HS-5 (cell line): ENCODE measurements around the gene ANK3.

Experiments
- DNase-seq: peaks from one replicate; pipeline ENCODE4 v3.0.0-alpha.2; 2012; ENCODE audit warnings: low read depth

Gene ANK3

DNA sequence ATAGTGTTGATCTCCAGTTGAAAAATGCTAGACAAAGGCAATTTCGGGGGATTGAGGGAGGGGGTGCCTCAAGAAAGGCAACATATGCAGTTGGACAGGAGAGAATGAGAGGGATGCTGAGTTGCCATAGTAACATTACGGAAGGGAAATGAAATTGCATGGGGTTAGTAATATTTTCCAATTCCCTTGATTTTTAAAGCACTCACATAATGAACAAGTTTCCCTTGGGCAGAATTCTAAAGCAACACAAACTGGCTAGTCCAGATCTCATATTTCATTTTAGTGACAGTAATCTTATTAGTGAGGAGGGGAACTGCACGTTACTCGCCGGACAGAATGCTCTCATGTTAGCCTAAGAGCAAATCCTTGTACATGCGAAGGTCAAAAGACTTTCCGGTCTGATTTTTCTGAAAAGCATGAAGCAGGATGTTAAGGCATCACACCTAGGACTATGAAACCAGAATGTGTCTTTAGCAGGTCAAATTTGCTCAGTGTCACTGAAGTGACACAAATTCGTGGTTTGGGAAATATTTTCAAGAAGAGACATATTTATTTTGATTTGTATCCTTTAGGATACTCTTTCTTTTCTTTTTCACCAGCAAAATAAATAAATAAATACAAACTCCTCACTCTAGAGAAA is 165.5 kb downstream of the ANK3 start:
- no peak for DNase-seq

DNA sequence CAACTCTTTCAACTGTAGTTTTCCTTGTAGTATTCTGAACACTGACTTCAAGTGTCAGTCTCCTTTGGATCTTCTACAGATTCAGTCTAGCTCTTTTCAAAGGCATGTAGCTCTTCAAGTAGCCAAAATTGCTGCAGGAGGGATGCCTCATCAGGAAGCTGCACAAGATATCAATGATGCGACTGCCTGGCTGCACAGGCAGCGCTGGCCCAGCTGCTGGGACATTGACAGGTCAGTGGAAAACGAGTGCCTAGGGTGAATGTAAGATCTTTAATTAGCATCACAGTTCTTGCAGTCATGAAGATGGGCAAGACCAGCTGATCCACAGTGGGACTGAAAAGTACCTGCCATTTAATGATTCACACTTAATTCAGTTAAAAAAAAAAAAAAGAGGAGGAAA is 167.6 kb downstream of the ANK3 start:
- no peak for DNase-seq

GRCh38 chr10:60212195-60212594 is 177.5 kb downstream of the ANK3 start:
- no peak for DNase-seq

GRCh38 chr10:60209874-60210570 is 179.7 kb downstream of the ANK3 start:
- DNase-seq, result no peak

- DNase-seq, result no peak
These were observed 180.9 kb downstream of the ANK3 start for GRCh38 chr10:60208676-60209269.

DNA sequence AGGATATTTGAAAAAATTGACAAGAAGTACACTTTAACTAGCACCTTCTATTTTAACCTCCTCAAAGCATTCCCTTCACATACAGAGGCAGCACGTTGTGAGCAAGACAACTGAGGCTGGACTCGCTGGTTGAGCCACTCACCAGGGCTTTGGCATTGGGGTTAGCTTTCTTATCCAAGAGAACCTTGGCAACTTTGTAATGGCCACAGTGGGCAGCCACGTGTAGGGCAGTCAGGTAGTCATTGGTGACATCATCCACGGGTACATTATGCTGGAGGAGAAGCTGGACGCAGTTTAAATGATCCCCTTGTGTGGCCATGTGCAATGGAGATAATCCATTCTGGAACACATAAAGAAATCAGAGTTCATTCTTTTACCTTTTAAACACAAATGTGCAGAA is 181.8 kb downstream of the ANK3 start:
- no peak for DNase-seq

GRCh38 chr10:60206735-60207134 is 182.9 kb downstream of the ANK3 start:
- DNase-seq, result no peak

GRCh38 chr10:60205741-60206140 is 183.9 kb downstream of the ANK3 start:
- no peak for DNase-seq

- no peak for DNase-seq
These were observed 185.6 kb downstream of the ANK3 start for GRCh38 chr10:60203993-60204618.

GRCh38 chr10:60200682-60201053 is 189.0 kb downstream of the ANK3 start:
- no peak for DNase-seq

DNA sequence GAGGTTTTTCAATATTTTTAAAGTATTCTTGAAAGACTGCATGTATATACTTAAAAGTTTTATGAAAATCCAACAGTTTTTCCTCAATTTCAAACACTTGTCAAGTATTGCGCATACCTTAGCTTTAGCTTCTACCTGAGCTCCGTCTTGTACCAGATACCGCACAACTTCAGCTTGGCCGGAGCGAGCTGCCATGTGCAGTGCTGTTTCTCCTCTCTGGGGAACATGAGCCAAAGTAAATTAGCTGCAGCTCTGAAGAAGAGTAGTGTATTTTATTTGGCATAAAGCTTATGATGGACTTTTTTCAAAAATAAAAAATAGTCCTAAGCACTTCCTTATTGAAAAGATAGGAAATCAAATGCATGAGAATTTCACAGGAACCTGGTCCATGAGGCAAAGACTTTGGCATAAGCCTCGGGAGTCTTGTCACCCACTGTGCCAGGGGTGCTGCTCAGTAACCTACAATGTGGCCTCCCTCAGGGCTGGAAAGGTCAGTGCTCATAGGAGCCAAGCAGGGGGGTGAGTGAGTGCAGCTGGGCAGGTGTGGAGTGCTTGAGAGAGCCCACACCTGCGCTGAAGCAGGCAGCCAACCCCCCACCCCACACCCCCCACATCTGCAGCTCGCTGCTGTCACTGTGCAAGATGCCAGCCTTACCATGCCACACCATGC is 189.5 kb downstream of the ANK3 start:
- no peak for DNase-seq

- DNase-seq, result no peak
These were observed 192.5 kb downstream of the ANK3 start for GRCh38 chr10:60197206-60197605.

- DNase-seq, result no peak
These were observed 195.3 kb downstream of the ANK3 start for GRCh38 chr10:60194421-60194820.

GRCh38 chr10:60192946-60193345 is 196.7 kb downstream of the ANK3 start:
- no peak for DNase-seq

DNA sequence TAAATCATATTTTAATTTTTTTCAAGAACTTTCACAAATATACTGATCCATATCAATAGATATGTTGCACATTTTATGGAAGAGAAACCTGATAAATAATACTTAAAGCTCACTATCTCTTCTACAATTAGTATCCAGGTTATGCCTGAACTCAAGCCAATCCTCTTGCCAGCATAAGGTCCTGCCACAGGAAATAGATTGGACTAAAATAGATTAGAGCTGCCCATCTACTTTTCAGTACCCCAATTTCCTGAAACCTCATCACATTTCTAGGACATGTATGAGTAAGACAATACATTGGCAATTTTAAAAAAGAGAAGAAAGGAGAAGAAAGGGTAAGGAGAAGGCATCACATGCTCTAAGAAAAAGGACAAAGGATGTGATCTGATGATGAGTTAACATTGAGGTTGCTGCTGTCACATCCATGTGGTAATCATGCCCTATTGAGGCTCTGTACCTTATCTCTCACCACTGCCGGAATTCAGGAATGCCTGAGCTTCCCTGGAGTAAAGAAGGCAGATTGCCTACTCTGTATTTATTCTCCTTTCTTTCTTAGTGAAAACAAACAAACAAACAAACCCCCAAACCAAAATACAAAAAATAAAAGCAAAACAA is 199.7 kb downstream of the ANK3 start:
- no peak for DNase-seq

DNA sequence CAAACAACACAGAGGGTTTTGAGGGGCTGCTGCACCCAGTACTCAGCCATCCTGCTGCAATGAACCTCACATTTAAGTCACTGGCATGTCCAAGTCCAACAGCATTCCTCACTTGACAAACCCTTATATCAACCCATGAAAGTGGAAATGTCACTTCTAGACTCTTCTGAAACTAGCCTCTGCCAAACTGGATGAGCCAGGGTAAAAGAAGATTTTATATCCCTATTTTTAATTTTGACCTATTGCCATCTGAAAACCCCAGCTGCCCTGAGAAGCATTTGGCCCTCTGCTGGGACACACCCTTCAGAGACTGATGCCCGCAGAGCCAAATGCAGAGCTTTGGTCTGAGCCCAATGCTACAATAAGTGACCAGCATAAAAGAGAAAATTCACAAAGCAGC is 201.1 kb downstream of the ANK3 start:
- no peak for DNase-seq

DNA sequence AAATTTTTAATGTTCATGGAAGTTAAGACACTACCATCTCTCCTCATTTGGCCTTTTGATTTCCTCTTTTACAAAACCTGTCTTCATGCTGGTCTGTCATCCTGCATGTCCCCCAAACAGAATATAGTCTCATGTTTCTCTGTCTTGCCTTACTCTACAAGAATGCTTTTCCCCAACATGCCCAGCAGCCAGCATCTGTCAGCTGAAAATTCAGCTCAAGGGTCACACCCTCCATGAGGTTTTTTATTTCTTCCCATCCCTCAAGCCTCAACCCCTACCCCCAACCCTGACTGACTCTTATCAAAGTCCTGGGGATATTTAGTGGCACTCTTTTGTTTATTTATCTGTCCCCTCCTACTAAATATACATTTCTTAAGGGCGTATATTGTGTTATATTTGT is 202.0 kb downstream of the ANK3 start:
- no peak for DNase-seq

- no peak for DNase-seq
These were observed 203.2 kb downstream of the ANK3 start for GRCh38 chr10:60186315-60187071.

GRCh38 chr10:60185421-60185820 is 204.3 kb downstream of the ANK3 start:
- no peak for DNase-seq

GRCh38 chr10:60182691-60183090 is 207.0 kb downstream of the ANK3 start:
- DNase-seq, result no peak

GRCh38 chr10:60176925-60177324 is 212.8 kb downstream of the ANK3 start:
- no peak for DNase-seq
